Ramos (cell line): ENCODE data around the gene FANCL.
"Not testable (repeated sequence)": the region's sequence is repeated elsewhere in the genome, so short reads cannot be mapped to it uniquely, and the experiment has no call there.

ENCODE experiments used
- in situ Hi-C: fragments of 300-500 bp; cut with MboI; formaldehyde crosslinking; loops from one replicate; pipeline ENCODE4 v1.14.3; 2022; ENCODE audit warnings: low sequenced_read_pairs; ENCODE audit not compliant: unreplicated experiment

FANCL gene

DNA sequence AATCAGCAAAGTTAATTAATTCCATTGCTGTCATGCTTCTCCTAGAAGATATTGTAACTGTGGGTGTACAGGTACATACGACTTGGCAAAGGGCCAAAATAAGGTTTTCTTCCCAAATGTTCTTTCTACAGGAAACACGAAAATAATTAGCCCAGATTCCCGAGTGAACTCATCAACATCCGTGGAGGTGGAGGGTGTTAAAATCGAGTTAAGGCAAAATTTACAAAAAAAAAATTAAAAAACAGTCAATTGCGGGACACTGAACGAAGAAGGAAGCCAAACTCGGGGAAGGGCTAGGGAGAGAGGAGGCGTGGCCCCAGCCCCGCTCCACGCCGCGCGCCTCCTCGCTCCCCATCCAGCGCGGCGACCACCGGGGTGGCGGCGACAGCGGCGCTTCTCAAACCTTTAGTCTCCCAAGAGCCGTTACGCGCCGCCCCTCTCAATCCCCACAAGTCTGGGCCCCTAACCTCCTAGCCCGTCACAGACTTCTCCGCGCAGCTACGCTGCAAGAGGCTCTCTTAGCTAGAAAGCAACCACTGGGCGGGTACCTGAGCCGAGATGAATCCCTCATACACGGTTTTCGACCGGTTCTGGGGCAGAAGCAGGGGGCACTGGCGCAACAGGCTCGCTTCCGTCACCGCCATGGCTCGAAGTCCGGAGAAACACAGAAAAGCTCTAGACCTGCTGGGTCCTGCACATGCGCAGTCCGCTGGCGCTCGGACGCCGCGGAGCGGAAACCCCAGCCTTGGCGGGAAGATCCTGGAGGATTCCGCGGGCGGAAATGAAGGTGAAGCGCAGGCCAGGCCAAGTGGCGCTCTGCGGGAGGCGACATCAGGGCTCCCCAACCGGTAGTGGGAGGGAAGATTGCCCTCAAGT is at the start of gene FANCL:
Gene FANCL, minus strand, starts transcription at position 656 of the 876 bp plus-strand sequence. Its CDS starts 12 bp downstream, at position 644.
- in situ Hi-C loops = no loop called here

DNA sequence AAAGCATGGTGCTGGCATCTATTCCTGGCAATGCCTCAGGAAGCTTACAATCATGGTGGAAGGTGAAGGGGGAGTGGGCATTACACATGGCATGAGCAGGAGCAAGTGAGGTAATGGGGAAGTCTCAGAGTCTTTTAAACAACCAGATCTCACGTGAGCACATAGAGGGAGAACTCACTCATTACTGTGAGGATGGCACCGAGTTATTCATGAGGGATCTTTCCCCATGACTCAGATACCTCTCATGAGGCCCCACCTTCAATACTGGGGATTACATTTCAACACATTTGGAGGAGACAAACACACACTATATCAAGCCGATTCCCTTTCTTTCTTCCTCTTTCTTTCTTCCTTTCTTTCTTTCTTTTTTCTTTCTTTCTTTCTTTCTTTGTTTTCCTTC is 47.9 kb upstream of the FANCL start:
- in situ Hi-C loops = no loop called here

DNA sequence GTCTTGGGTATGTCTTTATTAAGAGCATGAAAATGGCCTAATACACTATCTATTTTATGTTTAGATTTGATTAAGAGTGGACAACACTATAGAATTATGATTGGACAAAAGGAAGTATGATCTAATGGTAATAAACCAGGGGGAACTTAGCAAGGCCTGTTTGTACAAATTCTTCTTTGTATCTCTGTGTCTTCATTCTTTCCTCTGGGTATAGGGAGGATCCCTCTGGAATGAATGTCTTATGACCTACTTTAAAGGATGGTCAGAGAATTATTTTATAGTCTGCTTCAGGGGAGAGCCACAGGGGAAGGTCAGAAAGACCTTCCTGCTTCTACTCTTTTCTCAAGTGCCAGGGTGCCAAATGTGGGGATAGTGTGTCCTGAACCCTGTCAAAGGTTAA is 42.8 kb upstream of the FANCL start:
- in situ Hi-C loops = no loop called here

DNA sequence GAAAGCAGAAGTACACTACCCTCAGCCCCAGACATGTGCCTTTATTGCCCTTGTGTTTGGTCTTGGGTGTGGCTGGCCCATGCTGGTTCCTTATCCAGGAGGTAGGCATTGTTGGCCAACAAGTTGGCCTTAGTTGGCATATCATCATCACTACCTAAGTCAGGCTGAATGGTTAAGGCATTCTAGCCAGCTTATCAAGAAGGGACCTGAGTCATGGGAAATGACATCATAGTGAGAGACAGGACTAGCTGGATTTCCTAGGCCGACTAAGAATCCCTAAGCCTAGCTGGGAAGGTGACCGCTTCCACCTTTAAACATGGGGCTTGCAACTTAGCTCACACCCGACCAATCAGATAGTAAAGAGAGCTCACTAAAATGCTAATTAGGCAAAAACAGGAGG is 34.0 kb upstream of the FANCL start:
- in situ Hi-C loops = not testable (repeated sequence)

DNA sequence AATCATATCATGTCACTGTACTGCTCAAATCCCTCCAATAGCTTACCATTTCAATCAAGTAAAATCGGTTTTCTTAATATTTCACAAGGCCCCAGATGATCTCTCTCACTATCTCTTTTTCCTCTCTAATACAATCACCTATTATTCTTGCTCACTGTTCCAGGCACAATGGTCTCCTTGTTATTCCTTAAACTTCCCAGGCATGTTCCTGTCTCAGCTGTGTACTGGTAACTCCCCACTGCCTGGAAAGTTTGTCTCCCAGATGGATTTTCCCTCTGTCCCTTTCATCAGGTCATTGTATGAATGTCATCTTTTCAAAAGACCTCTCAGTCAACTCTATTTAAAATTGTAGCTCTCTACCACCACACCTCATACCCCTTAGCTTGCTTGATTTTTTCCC is 30.7 kb upstream of the FANCL start:
- in situ Hi-C loops = no loop called here

DNA sequence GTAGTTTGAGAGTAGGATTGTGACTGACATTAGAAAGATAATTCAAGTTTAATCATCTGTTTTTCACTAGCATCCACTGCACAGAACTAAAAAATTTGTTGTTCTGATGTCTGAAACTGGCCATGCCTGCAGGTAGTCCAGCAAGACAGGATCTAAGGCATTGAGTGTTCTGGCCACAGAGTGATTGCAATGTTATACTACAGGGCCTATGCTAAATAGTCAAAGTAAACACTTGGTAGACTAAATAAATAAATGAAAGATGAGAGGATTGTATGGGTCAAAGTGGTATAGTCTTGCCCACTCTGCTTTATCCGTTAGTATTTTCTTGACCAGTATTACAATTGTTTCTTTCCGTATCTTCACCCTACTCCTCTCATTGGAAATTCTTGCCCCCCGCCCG is 27.6 kb upstream of the FANCL start:
- in situ Hi-C loops = no loop called here

DNA sequence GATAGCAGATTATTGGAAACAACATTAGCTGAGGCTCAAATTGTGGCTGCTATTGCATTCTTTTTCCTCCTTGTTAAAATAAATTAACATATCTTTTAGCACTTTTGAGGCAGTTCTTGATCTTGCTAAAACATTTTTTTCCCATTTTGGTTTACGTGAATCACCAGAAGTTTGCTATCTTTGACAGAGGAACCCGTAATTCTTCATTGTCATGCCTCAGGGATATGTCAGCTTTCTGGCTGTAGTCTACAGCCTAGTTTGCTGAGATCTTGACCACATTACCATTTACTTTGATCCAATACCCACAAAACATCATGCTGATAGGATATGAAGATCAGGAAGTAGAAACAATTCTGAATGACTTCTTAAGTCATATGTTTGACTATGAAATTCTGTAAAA is 25.1 kb upstream of the FANCL start:
- in situ Hi-C loops = no loop called here

DNA sequence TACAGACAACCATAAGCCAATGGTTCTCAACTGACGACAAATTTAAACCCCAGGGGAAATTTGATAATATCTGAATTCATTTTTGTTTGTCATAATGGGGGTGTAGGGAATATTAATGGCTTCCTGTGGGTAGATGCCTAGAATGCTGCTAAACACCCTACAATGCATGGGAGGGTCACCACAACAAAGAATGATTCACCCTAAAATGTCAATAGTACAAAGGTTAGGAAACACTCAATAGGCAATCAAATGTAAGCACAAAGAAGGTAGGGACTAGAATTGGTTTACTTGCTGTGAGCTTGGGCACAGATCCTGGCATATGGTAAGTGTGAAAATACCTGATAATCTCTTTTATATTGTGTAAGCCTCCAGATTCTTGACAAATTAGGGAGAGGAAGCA is 20.1 kb upstream of the FANCL start:
- in situ Hi-C loops = no loop called here

DNA sequence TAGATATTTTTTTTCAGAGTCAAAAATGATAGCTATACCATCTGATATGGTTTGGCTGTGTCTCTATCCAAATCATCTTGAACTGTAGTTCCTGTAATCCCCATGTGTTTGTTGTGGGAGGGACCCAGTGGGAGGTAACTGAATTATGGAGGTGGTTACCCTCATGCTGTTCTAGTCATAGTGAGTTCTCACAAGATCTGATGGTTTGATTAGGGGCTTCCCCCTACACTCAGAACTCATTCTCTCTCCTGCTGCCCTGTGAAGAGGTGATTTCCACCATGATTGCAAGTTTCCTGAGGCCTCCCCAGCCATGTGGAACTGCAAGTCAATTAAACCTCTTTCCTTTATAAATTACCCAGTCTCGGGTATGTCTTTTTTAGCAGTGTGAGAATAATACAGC is 17.3 kb upstream of the FANCL start:
- in situ Hi-C loops = not testable (repeated sequence)

DNA sequence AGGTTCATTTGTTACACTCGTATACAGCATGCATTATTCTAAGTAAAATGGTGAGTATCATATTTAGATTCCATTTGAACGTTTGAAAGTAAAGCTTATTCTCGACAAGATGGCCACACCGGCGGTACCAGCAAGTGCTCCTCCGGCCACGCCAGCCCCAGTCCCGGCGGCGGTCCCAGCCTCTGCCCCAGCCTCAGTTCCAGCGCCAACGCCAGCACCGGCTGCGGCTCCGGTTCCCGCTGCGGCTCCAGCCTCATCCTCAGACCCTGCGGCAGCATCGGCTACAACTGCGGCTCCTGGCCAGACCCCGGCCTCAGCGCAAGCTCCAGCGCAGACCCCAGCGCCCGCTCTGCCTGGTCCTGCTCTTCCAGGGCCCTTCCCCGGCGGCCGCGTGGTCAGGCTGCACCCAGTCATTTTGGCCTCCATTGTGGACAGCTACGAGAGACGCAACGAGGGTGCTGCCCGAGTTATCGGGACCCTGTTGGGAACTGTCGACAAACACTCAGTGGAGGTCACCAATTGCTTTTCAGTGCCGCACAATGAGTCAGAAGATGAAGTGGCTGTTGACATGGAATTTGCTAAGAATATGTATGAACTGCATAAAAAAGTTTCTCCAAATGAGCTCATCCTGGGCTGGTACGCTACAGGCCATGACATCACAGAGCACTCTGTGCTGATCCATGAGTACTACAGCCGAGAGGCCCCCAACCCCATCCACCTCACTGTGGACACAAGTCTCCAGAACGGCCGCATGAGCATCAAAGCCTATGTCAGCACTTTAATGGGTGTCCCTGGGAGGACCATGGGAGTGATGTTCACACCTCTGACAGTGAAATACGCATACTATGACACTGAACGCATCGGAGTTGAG is 10.4 kb upstream of the FANCL start:
- in situ Hi-C loops = not testable (repeated sequence)

DNA sequence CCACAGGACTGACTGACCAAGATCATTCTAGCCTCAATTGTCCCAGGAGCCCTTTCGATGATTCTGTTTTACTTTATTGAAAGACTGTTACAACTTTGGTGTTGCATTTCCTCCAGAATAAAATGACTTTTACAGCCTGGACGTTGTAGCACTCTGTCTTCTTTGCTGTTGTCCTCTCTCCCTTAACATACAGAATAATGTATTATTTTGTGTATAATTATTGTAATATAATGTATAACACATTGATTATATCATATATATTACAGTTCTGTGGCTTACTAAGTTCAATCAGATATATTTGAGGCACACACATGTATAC is 380 bp upstream of the FANCL start:
- in situ Hi-C loops = no loop called here

DNA sequence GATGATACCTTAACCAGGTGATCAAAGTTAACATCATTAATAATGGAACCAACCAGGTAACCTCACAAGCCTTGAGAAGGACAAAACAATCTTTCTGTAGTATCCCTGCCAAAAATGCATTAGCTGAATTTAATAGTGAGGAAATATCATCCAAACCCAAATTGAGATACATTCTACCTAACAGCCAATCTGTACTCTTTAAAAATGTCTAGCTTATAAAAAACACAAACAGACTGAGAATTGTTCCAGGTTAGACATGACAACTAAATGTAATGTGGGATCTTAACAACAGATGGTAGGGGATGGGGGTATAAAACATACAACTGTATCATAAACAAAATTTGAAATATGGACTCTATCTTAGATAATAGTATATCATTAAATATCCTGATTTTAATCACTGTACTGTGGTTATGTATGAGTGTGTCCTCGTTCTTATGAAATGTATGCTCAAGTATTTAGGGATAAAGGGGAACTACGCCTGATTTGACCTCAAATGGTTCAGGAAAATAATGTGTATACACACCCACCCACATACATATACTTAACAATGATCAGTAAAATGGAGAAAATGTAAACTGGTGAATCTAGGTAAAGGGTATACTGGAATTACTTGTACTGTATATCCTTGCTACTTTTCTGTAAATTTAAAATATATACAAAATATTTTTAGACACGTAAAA is 1.7 kb downstream of the FANCL start:
- in situ Hi-C loops = no loop called here

DNA sequence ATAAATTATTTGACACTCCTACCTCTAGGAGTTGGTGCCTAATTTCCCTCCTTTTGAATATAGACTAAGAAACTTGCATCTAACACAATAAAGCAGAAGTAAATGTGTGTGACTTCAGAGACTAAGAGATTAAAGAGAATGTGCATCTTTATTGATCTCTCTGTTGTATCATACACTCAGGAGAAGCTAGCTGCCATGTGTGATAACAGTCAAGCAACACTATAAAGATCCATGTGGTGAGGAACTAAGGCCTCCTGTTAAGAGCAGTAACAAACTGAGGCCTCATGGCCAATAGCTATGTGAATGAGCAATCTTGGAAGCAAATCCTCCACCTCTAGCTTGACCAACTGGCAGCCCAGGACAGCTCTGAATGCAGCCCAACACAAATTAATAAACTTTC is 3.4 kb downstream of the FANCL start:
- in situ Hi-C loops = no loop called here

DNA sequence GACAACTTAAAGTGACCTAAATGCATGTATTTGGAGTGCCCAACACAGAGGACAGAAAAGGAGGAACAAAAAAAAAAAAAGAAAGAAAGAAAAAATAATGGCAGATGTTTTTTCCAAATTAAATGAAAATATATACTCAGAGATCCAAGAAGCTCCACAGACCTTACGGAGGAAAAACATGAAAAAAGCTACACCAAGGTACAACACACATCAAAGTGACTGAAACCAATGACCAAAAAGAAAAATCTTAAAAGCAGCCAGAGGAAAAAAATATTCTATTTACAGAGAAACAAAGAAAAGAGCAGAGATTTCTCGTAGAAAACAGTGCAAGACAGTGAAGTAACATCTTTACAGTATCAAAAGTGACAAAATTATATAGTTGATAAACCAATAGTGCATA is 5.1 kb downstream of the FANCL start:
- in situ Hi-C loops = no loop called here

DNA sequence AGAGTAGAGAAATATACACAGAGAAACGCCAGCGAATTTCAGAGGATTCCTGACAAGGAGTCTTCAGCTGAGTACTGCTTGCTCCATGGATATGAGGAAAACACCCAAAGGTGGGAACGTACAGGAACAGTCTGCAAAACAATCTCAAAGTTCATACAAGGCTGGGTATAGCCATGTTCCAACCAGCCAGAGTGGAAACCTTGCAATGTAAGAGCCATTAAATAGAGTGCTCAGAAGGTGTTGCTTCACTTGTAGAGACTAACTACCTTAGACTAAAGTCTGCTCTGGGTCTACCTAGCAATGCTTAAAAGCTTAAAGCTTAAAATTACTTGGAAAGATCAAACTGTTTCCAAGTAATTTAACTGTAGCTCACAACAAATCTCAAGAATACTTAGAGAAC is 6.0 kb downstream of the FANCL start:
- in situ Hi-C loops = no loop called here

DNA sequence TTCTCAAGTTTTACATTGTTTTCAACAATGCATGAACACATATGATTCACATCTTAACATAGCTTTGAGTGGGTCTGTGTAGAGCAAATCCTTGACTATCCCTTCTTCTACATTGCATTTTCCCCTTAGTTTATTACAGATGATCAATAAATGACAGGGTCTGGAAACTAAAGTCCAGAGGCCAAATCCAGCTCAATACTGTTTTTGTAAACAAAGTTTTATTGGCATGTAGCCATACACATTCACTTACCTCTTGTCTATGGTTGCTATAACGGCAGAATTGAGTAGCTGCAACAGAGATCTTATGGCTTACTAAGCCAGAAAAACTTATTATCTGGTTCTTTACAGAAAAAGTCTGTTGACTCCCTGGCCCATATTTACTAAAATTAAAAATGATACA is 12.8 kb downstream of the FANCL start:
- in situ Hi-C loops = no loop called here

DNA sequence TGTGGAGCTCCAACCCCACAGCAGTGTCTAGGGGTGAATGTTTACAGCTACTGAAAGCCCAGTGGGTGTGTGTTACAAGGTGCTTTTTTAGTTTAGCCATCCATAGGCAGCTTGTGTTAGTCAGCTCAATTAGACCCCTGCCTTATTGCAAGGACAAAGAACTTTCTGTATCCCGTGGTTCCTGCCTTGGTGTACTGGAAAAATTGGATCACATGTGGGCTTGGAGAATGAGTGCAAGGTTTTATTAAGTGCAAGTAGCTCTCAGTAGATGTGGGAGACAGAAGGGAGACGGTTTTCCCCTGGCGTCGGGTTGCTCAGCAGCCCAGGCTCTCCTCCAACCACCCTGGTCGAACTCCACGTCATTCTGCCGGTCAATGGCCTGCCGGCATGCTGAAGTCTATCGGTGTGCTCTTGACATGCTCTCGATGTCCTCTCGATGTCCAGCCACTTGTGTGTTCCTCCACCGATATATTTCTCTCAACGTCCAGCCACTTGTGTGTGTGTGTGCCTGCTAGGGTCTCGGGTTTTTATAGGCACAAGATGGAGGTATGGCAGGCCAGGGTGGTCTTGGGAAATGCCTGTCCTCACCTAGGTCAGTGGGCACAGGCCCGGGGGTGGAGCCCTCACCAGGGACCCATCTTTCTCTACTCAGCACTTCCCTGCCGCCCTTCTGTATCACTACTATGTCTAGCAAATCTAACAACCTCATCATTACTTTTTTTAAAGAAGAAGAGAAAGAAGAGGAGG is 13.8 kb downstream of the FANCL start:
- in situ Hi-C loops = no loop called here

DNA sequence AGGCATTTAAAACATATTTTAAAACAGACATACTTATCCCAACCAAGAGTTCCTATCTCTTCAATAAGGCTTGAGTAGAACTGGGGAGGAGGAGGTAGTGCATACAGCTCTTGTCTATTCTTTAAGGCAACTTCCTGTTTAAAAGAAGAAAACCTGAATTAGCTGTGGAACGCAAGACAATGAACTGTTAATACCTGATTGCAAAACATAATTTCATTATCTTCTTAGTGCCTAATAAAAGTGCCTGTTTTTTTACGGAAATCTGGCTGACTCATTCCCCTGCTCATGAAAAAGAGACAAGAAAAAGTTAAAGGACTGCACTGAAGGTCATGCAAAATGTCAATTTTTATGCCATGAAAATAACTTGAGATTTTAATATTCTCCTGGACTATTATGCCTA is 19.2 kb downstream of the FANCL start:
- in situ Hi-C loops = no loop called here

DNA sequence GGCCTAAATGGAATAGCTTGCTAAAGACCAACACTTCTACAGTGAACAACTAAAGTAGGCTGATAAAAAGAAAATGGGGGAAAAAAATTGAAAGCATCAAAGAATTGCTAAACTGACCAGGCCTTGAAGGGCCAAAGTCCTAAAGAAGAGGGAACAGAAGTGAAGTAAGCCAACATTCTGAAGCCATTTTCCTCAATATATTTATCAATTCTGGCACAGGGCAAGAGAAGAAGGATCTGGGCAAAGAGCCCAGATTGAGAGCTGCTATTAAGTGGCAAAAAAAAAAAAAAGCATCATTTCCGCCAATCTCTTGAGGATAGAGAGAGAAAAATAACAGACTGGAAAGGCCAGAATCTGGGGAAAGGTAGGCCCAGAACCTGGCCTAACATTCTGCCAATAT is 25.7 kb downstream of the FANCL start:
- in situ Hi-C loops = no loop called here

DNA sequence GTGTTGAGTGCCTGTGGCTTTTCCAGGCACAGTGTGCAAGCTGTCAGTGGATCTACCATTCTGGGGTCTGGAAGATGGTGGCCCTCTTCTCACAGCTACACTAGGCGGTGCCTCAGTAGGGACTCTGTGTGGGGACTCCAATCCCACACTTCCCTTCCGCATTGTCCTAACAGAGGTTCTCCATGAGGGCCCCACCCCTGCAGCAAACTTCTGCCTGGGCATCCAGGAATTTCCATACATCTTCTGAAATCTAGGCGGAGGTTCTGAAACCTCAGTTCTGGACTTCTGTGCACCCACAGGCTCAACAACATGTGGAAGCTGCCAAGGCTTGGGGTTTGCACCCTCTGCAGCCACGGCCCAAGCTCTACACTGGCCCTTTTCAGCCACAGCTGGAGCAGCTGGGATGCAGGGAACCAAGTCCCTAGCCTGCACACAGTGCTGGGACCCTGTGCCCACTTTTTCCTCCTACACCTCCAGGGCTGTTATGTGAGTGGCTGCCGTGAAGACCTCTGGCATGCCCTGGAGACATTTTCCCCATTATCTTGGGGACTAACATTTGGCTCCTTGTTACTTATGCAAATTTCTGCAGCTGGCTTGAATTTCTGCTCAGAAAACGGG is 30.1 kb downstream of the FANCL start:
- in situ Hi-C loops = not testable (repeated sequence)
